Trophoblast cell (in vitro differentiated cells and primary cell): Measurements from ENCODE around the gene MYO1D.

Source experiments
- DNase-seq, 2 donors: peaks; one replicate each; pipeline ENCODE4 v3.0.0-alpha.2; 2016
- H2AFZ ChIP-seq: 2 replicates; pipeline ENCODE4 v1.6.1; 2013; ENCODE audit warnings: low read length, moderate library complexity, mild to moderate bottlenecking; ENCODE audit not compliant: insufficient read depth, poor library complexity
- H2AK5ac ChIP-seq: 2 replicates; pipeline ENCODE4 v1.6.1; 2013; ENCODE audit warnings: mild to moderate bottlenecking, low read length
- H2BK120ac ChIP-seq: 2 replicates; pipeline ENCODE4 v1.6.1; 2013; ENCODE audit warnings: low read length, mild to moderate bottlenecking, moderate library complexity; ENCODE audit not compliant: insufficient read depth, poor library complexity
- H2BK12ac ChIP-seq: 2 replicates; pipeline ENCODE4 v1.6.1; 2013; ENCODE audit warnings: mild to moderate bottlenecking, low read length, moderate library complexity
- H2BK5ac ChIP-seq: 2 replicates; pipeline ENCODE4 v1.6.1; 2013; ENCODE audit warnings: low read length, low read depth, moderate library complexity, mild to moderate bottlenecking; ENCODE audit not compliant: poor library complexity
- H3K14ac ChIP-seq: 2 replicates; pipeline ENCODE4 v1.6.1; 2013; ENCODE audit warnings: mild to moderate bottlenecking, low read length
- H3K18ac ChIP-seq: 2 replicates; pipeline ENCODE4 v1.6.1; 2013; ENCODE audit warnings: mild to moderate bottlenecking, low read length
- H3K23ac ChIP-seq: 2 replicates; pipeline ENCODE4 v1.6.1; 2013; ENCODE audit warnings: low read length
- H3K27ac ChIP-seq: 2 replicates; pipeline ENCODE4 v1.5.1; 2013; ENCODE audit warnings: low read depth, mild to moderate bottlenecking, inconsistent platforms, low read length, moderate library complexity
- H3K27me3 ChIP-seq: 2 replicates; pipeline ENCODE4 v1.6.1; 2013; ENCODE audit warnings: inconsistent platforms, mild to moderate bottlenecking, low read length, moderate library complexity; ENCODE audit not compliant: insufficient read depth
- H3K36me3 ChIP-seq, 2 experiments: 1 replicate in 1 of 2; 2 replicates in 1 of 2; pipeline ENCODE4 v1.6.1; 2013; ENCODE audit warnings: low read length in 2 of 2, mild to moderate bottlenecking in 2 of 2, moderate library complexity in 1 of 2; ENCODE audit not compliant: insufficient read depth in 2 of 2, control insufficient read depth in 1 of 2
- H3K4ac ChIP-seq: 2 replicates; pipeline ENCODE4 v1.6.1; 2013; ENCODE audit warnings: low read depth, mild to moderate bottlenecking, low read length, moderate library complexity
- H3K4me1 ChIP-seq, 2 experiments: 1 replicate in 1 of 2; 2 replicates in 1 of 2; pipeline ENCODE4 v1.6.1; 2013; ENCODE audit warnings: low read length in 2 of 2, mild to moderate bottlenecking in 2 of 2, moderate library complexity in 1 of 2; ENCODE audit not compliant: insufficient read depth in 2 of 2, control insufficient read depth in 1 of 2
- H3K4me2 ChIP-seq: 2 replicates; pipeline ENCODE4 v1.6.1; 2013; ENCODE audit warnings: inconsistent platforms, mild to moderate bottlenecking, low read length, moderate library complexity
- H3K4me3 ChIP-seq: 2 replicates; pipeline ENCODE4 v1.5.1; 2013; ENCODE audit warnings: mild to moderate bottlenecking, low read depth, low read length, inconsistent platforms
- H3K79me1 ChIP-seq: one replicate; pipeline ENCODE4 v1.6.1; 2013; ENCODE audit warnings: low read length
- H3K79me2 ChIP-seq: 2 replicates; pipeline ENCODE4 v1.6.1; 2013; ENCODE audit warnings: low read length, mild to moderate bottlenecking; ENCODE audit not compliant: control insufficient read depth, insufficient read depth, poor library complexity
- H3K9ac ChIP-seq: 2 replicates; pipeline ENCODE4 v1.6.1; 2013; ENCODE audit warnings: mild to moderate bottlenecking, low read length
- H3K9me3 ChIP-seq: 2 replicates; pipeline ENCODE4 v1.6.1; 2013; ENCODE audit warnings: low read depth, mild to moderate bottlenecking, control low read depth, inconsistent platforms, low read length; ENCODE audit not compliant: insufficient read depth
- H4K12ac ChIP-seq: 2 replicates; pipeline ENCODE4 v1.6.1; 2013; ENCODE audit warnings: low read depth, mild to moderate bottlenecking, low read length, moderate library complexity
- H4K8ac ChIP-seq: 2 replicates; pipeline ENCODE4 v1.6.1; 2013; ENCODE audit warnings: low read depth, mild to moderate bottlenecking, low read length, moderate library complexity
- H4K91ac ChIP-seq: one replicate; pipeline ENCODE4 v1.6.1; 2013; ENCODE audit warnings: low read depth, mild to moderate bottlenecking, low read length, moderate library complexity
- WGBS: extraction: QIAGEN DNeasy Blood & Tissue Kit; methylation state at CpG from one replicate; pipeline ENCODE4 v1.1.7; 2013; ENCODE audit warnings: missing lambda C conversion rate; ENCODE audit not compliant: insufficient read length, insufficient coverage; ENCODE audit errors: extremely low coverage; 5-methylcytosine and 5-hydroxymethylcytosine counted together

The MYO1D gene

GRCh38 chr17:32584792-32585191, 292.1 kb downstream of the MYO1D start:
- H4K12ac ChIP-seq = no peak overlapping the region
- H3K4me3 ChIP-seq = no peak overlapping the region
- no peaks in the 10 kb centered on the region for H3K79me2 ChIP-seq
- H2BK12ac ChIP-seq = no peak overlapping the region
- H3K4ac ChIP-seq = no peak overlapping the region
- H3K79me1 ChIP-seq = no peaks in the 10 kb centered on the region
- H3K27me3 ChIP-seq = no peaks in the 10 kb centered on the region
- no peak overlapping the region for H4K91ac ChIP-seq
- no CpG with 5 or more reads among the region's 1 CpG for WGBS
- H3K9ac ChIP-seq = no peak overlapping the region
- no peak overlapping the region for H3K23ac ChIP-seq
- H3K4me2 ChIP-seq = no peak overlapping the region
- no peak overlapping the region for H3K14ac ChIP-seq
- H2AFZ ChIP-seq = no peak overlapping the region
- peaks cover 3% of the 10 kb centered on the region for H3K9me3 ChIP-seq
- no peak overlapping the region for H4K8ac ChIP-seq
- H2BK5ac ChIP-seq = no peak overlapping the region
- H3K18ac ChIP-seq = no peak overlapping the region
- H3K4me1 ChIP-seq = no peaks in the 10 kb centered on the region
- H2BK120ac ChIP-seq = no peak overlapping the region
- no peaks in the 10 kb centered on the region for H3K36me3 ChIP-seq
- DNase-seq = no peak
- H2AK5ac ChIP-seq = no peak overlapping the region
- no peak overlapping the region for H3K27ac ChIP-seq

GRCh38 chr17:32583053-32583452, 293.9 kb downstream of the MYO1D start:
- no peak overlapping the region for H4K91ac ChIP-seq
- H3K18ac ChIP-seq = no peak overlapping the region
- H3K79me2 ChIP-seq = no peaks in the 10 kb centered on the region
- peaks cover 3% of the 10 kb centered on the region for H3K9me3 ChIP-seq
- H3K36me3 ChIP-seq = no peaks in the 10 kb centered on the region
- no peak overlapping the region for H3K4ac ChIP-seq
- H3K14ac ChIP-seq = no peak overlapping the region
- no peak overlapping the region for H4K12ac ChIP-seq
- no peaks in the 10 kb centered on the region for H3K79me1 ChIP-seq
- no peak overlapping the region for H4K8ac ChIP-seq
- H2BK120ac ChIP-seq = no peak overlapping the region
- DNase-seq = no peak
- no peak overlapping the region for H3K23ac ChIP-seq
- no CpG with 5 or more reads among the region's 1 CpG for WGBS
- no peaks in the 10 kb centered on the region for H3K27me3 ChIP-seq
- H3K4me1 ChIP-seq = no peaks in the 10 kb centered on the region
- H2AFZ ChIP-seq = no peak overlapping the region
- no peak overlapping the region for H2AK5ac ChIP-seq
- no peak overlapping the region for H3K4me2 ChIP-seq
- no peak overlapping the region for H2BK5ac ChIP-seq
- H3K4me3 ChIP-seq = no peak overlapping the region
- no peak overlapping the region for H3K27ac ChIP-seq
- no peak overlapping the region for H2BK12ac ChIP-seq
- no peak overlapping the region for H3K9ac ChIP-seq

GRCh38 chr17:32575852-32576251, 301.1 kb downstream of the MYO1D start:
- Histone ChIP-seq H3K18ac (no peak overlapping the region), H2BK120ac (no peak overlapping the region), H3K79me1 (no peaks in the 10 kb centered on the region), H3K23ac (no peak overlapping the region), H3K4ac (no peak overlapping the region), H3K27me3 (no peaks in the 10 kb centered on the region), H2BK5ac (no peak overlapping the region), H3K9me3 (no peaks in the 10 kb centered on the region), H4K8ac (no peak overlapping the region), H4K12ac (no peak overlapping the region), H2AFZ (no peak overlapping the region), H3K4me3 (no peak overlapping the region), H3K27ac (no peak overlapping the region), H3K14ac (no peak overlapping the region), H3K36me3 (no peaks in the 10 kb centered on the region), H3K4me2 (no peak overlapping the region), H4K91ac (no peak overlapping the region), H3K79me2 (no peaks in the 10 kb centered on the region), H2BK12ac (no peak overlapping the region), H3K9ac (no peak overlapping the region), H2AK5ac (no peak overlapping the region), H3K4me1 (no peaks in the 10 kb centered on the region)
- DNase-seq = no peak

- H4K91ac ChIP-seq = no peak overlapping the region
- no peak overlapping the region for H3K4me2 ChIP-seq
- H2BK5ac ChIP-seq = no peak overlapping the region
- peaks cover 0 to 3% of the 10 kb centered on the region in 2 experiments for H3K4me1 ChIP-seq
- DNase-seq = no peak
- H3K27me3 ChIP-seq = no peaks in the 10 kb centered on the region
- H3K9me3 ChIP-seq = peaks cover 2% of the 10 kb centered on the region
- no peak overlapping the region for H3K18ac ChIP-seq
- H3K4ac ChIP-seq = no peak overlapping the region
- H3K23ac ChIP-seq = no peak overlapping the region
- no CpG with 5 or more reads among the region's 2 CpGs for WGBS
- H3K4me3 ChIP-seq = no peak overlapping the region
- H3K79me2 ChIP-seq = no peaks in the 10 kb centered on the region
- no peaks in the 10 kb centered on the region for H3K79me1 ChIP-seq
- no peak overlapping the region for H3K14ac ChIP-seq
- H4K12ac ChIP-seq = no peak overlapping the region
- no peak overlapping the region for H2BK12ac ChIP-seq
- no peak overlapping the region for H2AFZ ChIP-seq
- H3K36me3 ChIP-seq = peaks cover 0 to 2% of the 10 kb centered on the region in 2 experiments
- H4K8ac ChIP-seq = no peak overlapping the region
- no peak overlapping the region for H2BK120ac ChIP-seq
- no peak overlapping the region for H3K9ac ChIP-seq
- H2AK5ac ChIP-seq = no peak overlapping the region
- no peak overlapping the region for H3K27ac ChIP-seq
Observed at GRCh38 chr17:32570081-32570396, 306.9 kb downstream of the MYO1D start.
